ENCODE results near the gene CYP39A1.

- TF ChIP-seq CTCF (IDR thresholded peaks at IDR 0.05 in 2 of 3, conservative IDR thresholded peaks at IDR 0.05 in 1 of 3; ENCODE audit: borderline replicate concordance in 1 of 3, insufficient read depth in 1 of 3, low read depth in 2 of 3, low read length in 2 of 3), result no peak
- TF ChIP-seq REST (IDR thresholded peaks at IDR 0.05; ENCODE audit: low read depth), result no peak
- TF ChIP-seq POLR2A (IDR thresholded peaks at IDR 0.05; ENCODE audit: borderline replicate concordance, extremely low read depth, insufficient read depth, insufficient read length), result no peak
- TF ChIP-seq EZH2phosphoT487 (IDR thresholded peaks at IDR 0.05; ENCODE audit: borderline replicate concordance), result no peak
- TF ChIP-seq YY1 (IDR thresholded peaks at IDR 0.05; ENCODE audit: extremely low read depth, insufficient replicate concordance, low read depth, low read length), result no peak
- TF ChIP-seq RAD21 (IDR thresholded peaks at IDR 0.05; ENCODE audit: low read depth), result no peak
- TF ChIP-seq EZH2 (IDR thresholded peaks at IDR 0.05), result no peak
- no peak for TF ChIP-seq POLR2AphosphoS5 (IDR thresholded peaks at IDR 0.05; ENCODE audit: low read depth, low read length)
- TF ChIP-seq JUND (IDR thresholded peaks at IDR 0.05), result no peak
These were observed 14.8 kb upstream of the CYP39A1 start for GRCh38 chr6:46667377-46667776.
